ENCODE data around the gene HMGN3. TPM values are rescaled to one million over a fixed set of nuclear protein-coding genes. Genes with fewer than 3 reads are reported as not detected.
"Not testable (repeated sequence)": the region's sequence is repeated elsewhere in the genome, so short reads cannot be mapped to it uniquely, and the experiment has no call there.

The HMGN3 gene
- total RNA-seq, 1 donor from 2014 or later, result 42.3 TPM

- H3K27ac ChIP-seq (ENCODE audit: low read depth, low read length); H3K27me3 ChIP-seq (ENCODE audit: control insufficient read depth in 3 of 3, insufficient read depth in 3 of 3, low read length in 3 of 3): not testable (repeated sequence)
Observed at GRCh38 chr6:79256770-79257169, 22.3 kb upstream of the HMGN3 start.

DNA sequence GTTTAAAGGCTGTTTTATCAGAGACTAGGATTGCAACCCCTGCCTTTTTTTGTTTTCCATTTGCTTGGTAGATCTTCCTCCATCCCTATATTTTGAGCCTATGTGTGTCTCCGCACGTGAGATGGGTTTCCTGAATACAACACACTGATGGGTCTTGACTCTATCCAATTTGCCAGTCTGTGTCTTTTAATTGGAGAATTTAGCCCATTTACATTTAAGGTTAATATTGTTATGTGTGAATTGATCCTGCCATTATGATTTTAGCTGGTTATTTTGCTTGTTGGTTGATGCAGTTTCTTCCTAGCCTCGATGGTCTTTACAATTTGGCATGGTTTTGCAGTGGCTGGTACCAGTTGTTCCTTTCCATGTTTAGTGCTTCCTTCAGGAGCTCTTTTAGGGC lies 20.6 kb upstream of the HMGN3 start:
- H3K27ac ChIP-seq (ENCODE audit: low read depth, low read length); H3K4me1 ChIP-seq (ENCODE audit: control insufficient read depth in 3 of 3, insufficient read depth in 3 of 3, low read length in 3 of 3); H3K9ac ChIP-seq (ENCODE audit: low read depth in 1 of 3, low read length in 3 of 3); H3K9me3 ChIP-seq (ENCODE audit: control insufficient read depth in 3 of 3, low read length in 3 of 3); H3K4me3 ChIP-seq (ENCODE audit: low read length in 3 of 3); H3K36me3 ChIP-seq (ENCODE audit: control insufficient read depth in 3 of 3, insufficient read depth in 3 of 3, low read length in 3 of 3); H3K27me3 ChIP-seq (ENCODE audit: control insufficient read depth in 3 of 3, insufficient read depth in 3 of 3, low read length in 3 of 3): not testable (repeated sequence)

More at GRCh38 chr6:79256770-79257169, 22.3 kb upstream of the HMGN3 start:
- not testable (repeated sequence) for H3K4me3 ChIP-seq (ENCODE audit: low read length in 3 of 3); H3K36me3 ChIP-seq (ENCODE audit: control insufficient read depth in 3 of 3, insufficient read depth in 3 of 3, low read length in 3 of 3); H3K9me3 ChIP-seq (ENCODE audit: control insufficient read depth in 3 of 3, low read length in 3 of 3); H3K9ac ChIP-seq (ENCODE audit: low read depth in 1 of 3, low read length in 3 of 3); H3K4me1 ChIP-seq (ENCODE audit: control insufficient read depth in 3 of 3, insufficient read depth in 3 of 3, low read length in 3 of 3)

GRCh38 chr6:79250559-79250958 lies 16.1 kb upstream of the HMGN3 start:
- no peak overlapping the region for H3K27ac ChIP-seq (ENCODE audit: low read depth, low read length)
- H3K9me3 ChIP-seq (ENCODE audit: control insufficient read depth in 3 of 3, low read length in 3 of 3), result no peaks in the 10 kb centered on the region
- no peaks in the 10 kb centered on the region for H3K27me3 ChIP-seq (ENCODE audit: control insufficient read depth in 3 of 3, insufficient read depth in 3 of 3, low read length in 3 of 3)
- no peak overlapping the region for H3K9ac ChIP-seq (ENCODE audit: low read depth in 1 of 3, low read length in 3 of 3)
- no peak overlapping the region for H3K4me3 ChIP-seq (ENCODE audit: low read length in 3 of 3)
- H3K36me3 ChIP-seq (ENCODE audit: control insufficient read depth in 3 of 3, insufficient read depth in 3 of 3, low read length in 3 of 3), result no peaks in the 10 kb centered on the region
- H3K4me1 ChIP-seq (ENCODE audit: control insufficient read depth in 3 of 3, insufficient read depth in 3 of 3, low read length in 3 of 3), result peaks cover 0 to 4% (median 0%) of the 10 kb centered on the region in 3 donors

- H3K9me3 ChIP-seq (ENCODE audit: control insufficient read depth in 3 of 3, low read length in 3 of 3), result no peaks in the 10 kb centered on the region
- H3K4me3 ChIP-seq (ENCODE audit: low read length in 3 of 3), result no peak overlapping the region
- no peaks in the 10 kb centered on the region for H3K27me3 ChIP-seq (ENCODE audit: control insufficient read depth in 3 of 3, insufficient read depth in 3 of 3, low read length in 3 of 3)
- no peak overlapping the region for H3K27ac ChIP-seq (ENCODE audit: low read depth, low read length)
- peak overlapping the region in 1 of 3 donors; percentile 27 for H3K9ac ChIP-seq (ENCODE audit: low read depth in 1 of 3, low read length in 3 of 3)
- peaks cover 0 to 4% (median 0%) of the 10 kb centered on the region in 3 donors for H3K4me1 ChIP-seq (ENCODE audit: control insufficient read depth in 3 of 3, insufficient read depth in 3 of 3, low read length in 3 of 3)
- H3K36me3 ChIP-seq (ENCODE audit: control insufficient read depth in 3 of 3, insufficient read depth in 3 of 3, low read length in 3 of 3), result no peaks in the 10 kb centered on the region
Observed at GRCh38 chr6:79250107-79250514, 15.6 kb upstream of the HMGN3 start.

- Histone ChIP-seq H3K4me1 (ENCODE audit: control insufficient read depth in 3 of 3, insufficient read depth in 3 of 3, low read length in 3 of 3) (peaks cover 0 to 4% (median 0%) of the 10 kb centered on the region in 3 donors), H3K9ac (ENCODE audit: low read depth in 1 of 3, low read length in 3 of 3) (no peak overlapping the region), H3K9me3 (ENCODE audit: control insufficient read depth in 3 of 3, low read length in 3 of 3) (no peaks in the 10 kb centered on the region), H3K27ac (ENCODE audit: low read depth, low read length) (no peak overlapping the region), H3K27me3 (ENCODE audit: control insufficient read depth in 3 of 3, insufficient read depth in 3 of 3, low read length in 3 of 3) (no peaks in the 10 kb centered on the region), H3K36me3 (ENCODE audit: control insufficient read depth in 3 of 3, insufficient read depth in 3 of 3, low read length in 3 of 3) (no peaks in the 10 kb centered on the region), H3K4me3 (ENCODE audit: low read length in 3 of 3) (no peak overlapping the region)
Observed at GRCh38 chr6:79249136-79249535, 14.7 kb upstream of the HMGN3 start.

DNA sequence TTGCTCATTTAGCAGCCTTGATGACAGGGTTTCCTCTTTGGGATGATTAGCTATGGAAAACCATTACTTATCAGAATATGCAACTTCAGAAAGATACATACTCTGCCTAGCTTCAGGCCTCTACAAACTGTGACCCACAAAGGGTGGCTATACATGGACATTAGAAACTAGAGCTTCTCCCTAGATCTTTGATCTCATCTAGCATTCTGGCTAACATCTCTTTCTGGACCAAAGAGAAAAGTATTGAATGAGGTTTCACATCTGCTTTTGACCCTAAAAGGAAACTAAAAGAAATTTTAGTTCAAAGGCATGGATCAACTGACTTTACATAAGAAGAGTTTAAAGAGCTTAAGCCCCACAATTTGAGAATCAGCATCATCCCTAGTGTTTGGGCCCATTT lies 12.4 kb upstream of the HMGN3 start:
- no peaks in the 10 kb centered on the region for H3K27me3 ChIP-seq (ENCODE audit: control insufficient read depth in 3 of 3, insufficient read depth in 3 of 3, low read length in 3 of 3)
- H3K4me1 ChIP-seq (ENCODE audit: control insufficient read depth in 3 of 3, insufficient read depth in 3 of 3, low read length in 3 of 3), result peaks cover 0 to 4% (median 0%) of the 10 kb centered on the region in 3 donors
- no peaks in the 10 kb centered on the region for H3K36me3 ChIP-seq (ENCODE audit: control insufficient read depth in 3 of 3, insufficient read depth in 3 of 3, low read length in 3 of 3)
- no peaks in the 10 kb centered on the region for H3K9me3 ChIP-seq (ENCODE audit: control insufficient read depth in 3 of 3, low read length in 3 of 3)
- H3K4me3 ChIP-seq (ENCODE audit: low read length in 3 of 3), result no peak overlapping the region
- H3K9ac ChIP-seq (ENCODE audit: low read depth in 1 of 3, low read length in 3 of 3), result no peak overlapping the region
- H3K27ac ChIP-seq (ENCODE audit: low read depth, low read length), result no peak overlapping the region

DNA sequence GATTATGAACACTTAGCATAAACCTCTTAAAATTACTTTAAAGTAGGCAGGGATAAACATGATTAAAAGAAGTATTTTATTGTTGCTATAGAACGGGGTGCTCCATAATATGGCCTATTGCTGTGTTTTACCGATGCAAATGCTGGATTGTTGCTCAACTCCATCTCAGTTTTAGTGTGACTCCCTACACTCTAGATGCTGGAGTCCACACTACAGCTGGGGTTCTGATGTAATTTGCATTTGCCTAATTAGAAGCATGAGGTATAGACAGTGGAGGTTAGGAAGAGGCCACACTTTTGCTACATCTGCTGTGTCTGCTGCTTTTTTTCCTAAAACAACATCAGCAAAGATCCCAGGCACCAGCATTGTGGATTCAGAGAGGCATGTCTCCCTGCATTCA lies 6.7 kb upstream of the HMGN3 start:
- H3K4me1 ChIP-seq (ENCODE audit: control insufficient read depth in 3 of 3, insufficient read depth in 3 of 3, low read length in 3 of 3), result peaks cover 2 to 12% (median 5%) of the 10 kb centered on the region in 3 donors

DNA sequence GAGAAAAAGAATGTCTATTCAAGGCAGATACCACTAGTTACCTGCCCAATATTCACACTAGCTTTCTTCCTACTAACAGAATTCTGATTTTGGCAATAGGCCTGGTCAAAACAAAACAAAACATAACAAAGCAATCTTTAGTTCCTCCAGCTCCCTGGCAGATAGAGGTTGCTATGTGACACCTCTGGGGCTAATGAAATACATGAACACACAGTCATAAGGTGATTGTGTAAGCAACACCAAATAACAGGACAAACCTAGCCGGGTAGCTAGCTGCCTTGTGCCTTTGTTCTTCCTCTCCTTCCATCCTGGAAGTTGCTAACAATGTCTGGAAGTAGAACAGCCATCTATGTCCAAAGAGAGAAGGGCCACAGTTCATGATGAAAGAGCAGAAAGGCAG lies 6.0 kb upstream of the HMGN3 start:
- Histone ChIP-seq H3K27ac (ENCODE audit: low read depth, low read length) (no peak overlapping the region), H3K9ac (ENCODE audit: low read depth in 1 of 3, low read length in 3 of 3) (no peak overlapping the region), H3K4me3 (ENCODE audit: low read length in 3 of 3) (no peak overlapping the region)

More for the DNA sequence above, 6.7 kb upstream of the HMGN3 start:
- Histone ChIP-seq H3K9ac (ENCODE audit: low read depth in 1 of 3, low read length in 3 of 3) (no peak overlapping the region), H3K27me3 (ENCODE audit: control insufficient read depth in 3 of 3, insufficient read depth in 3 of 3, low read length in 3 of 3) (no peaks in the 10 kb centered on the region), H3K27ac (ENCODE audit: low read depth, low read length) (no peak overlapping the region), H3K36me3 (ENCODE audit: control insufficient read depth in 3 of 3, insufficient read depth in 3 of 3, low read length in 3 of 3) (no peaks in the 10 kb centered on the region), H3K4me3 (ENCODE audit: low read length in 3 of 3) (no peak overlapping the region), H3K9me3 (ENCODE audit: control insufficient read depth in 3 of 3, low read length in 3 of 3) (no peaks in the 10 kb centered on the region)

DNA sequence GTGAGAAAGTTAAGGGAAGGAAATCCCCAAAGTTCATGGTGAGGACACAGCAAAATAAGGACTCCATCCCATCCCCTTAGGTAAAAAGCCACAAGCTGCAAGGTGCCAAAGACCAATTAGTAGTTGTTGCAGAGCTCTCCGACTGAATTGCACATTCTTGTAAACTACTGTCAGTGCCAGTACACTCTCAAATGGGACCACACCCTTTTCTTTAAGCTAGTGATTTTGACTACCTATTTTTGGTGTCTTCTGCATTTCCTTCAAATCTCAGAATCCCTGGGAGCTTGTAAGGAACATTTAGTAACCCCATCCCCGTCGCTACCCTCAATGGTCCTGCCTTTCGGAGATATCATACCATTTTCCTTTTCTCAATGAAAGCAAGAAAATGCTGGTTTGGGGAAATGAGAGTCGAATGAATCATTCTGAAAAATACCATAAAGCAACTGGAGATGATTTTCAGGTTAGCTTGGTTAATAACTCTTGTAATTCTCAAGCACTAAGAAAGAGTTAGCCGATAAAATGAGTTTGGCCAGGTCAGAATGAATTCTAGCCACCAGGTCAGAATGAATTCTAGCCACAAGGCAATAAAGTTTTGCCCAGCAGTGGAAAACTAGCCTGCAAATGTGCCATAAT lies 5.2 kb upstream of the HMGN3 start:
- no peak overlapping the region for H3K27ac ChIP-seq (ENCODE audit: low read depth, low read length)
- no peaks in the 10 kb centered on the region for H3K27me3 ChIP-seq (ENCODE audit: control insufficient read depth in 3 of 3, insufficient read depth in 3 of 3, low read length in 3 of 3)
- H3K4me3 ChIP-seq (ENCODE audit: low read length in 3 of 3), result no peak overlapping the region
- no peaks in the 10 kb centered on the region for H3K36me3 ChIP-seq (ENCODE audit: control insufficient read depth in 3 of 3, insufficient read depth in 3 of 3, low read length in 3 of 3)
- no peaks in the 10 kb centered on the region for H3K9me3 ChIP-seq (ENCODE audit: control insufficient read depth in 3 of 3, low read length in 3 of 3)
- H3K4me1 ChIP-seq (ENCODE audit: control insufficient read depth in 3 of 3, insufficient read depth in 3 of 3, low read length in 3 of 3), result peaks cover 2 to 12% (median 5%) of the 10 kb centered on the region in 3 donors
- no peak overlapping the region for H3K9ac ChIP-seq (ENCODE audit: low read depth in 1 of 3, low read length in 3 of 3)

More for the DNA sequence above, 6.0 kb upstream of the HMGN3 start:
- peaks cover 2 to 12% (median 5%) of the 10 kb centered on the region in 3 donors for H3K4me1 ChIP-seq (ENCODE audit: control insufficient read depth in 3 of 3, insufficient read depth in 3 of 3, low read length in 3 of 3)
- no peaks in the 10 kb centered on the region for H3K27me3 ChIP-seq (ENCODE audit: control insufficient read depth in 3 of 3, insufficient read depth in 3 of 3, low read length in 3 of 3)
- no peaks in the 10 kb centered on the region for H3K9me3 ChIP-seq (ENCODE audit: control insufficient read depth in 3 of 3, low read length in 3 of 3)
- H3K36me3 ChIP-seq (ENCODE audit: control insufficient read depth in 3 of 3, insufficient read depth in 3 of 3, low read length in 3 of 3), result no peaks in the 10 kb centered on the region

GRCh38 chr6:79238919-79239318 lies 4.4 kb upstream of the HMGN3 start:
- no peaks in the 10 kb centered on the region for H3K9me3 ChIP-seq (ENCODE audit: control insufficient read depth in 3 of 3, low read length in 3 of 3)
- H3K4me3 ChIP-seq (ENCODE audit: low read length in 3 of 3), result no peak overlapping the region
- no peaks in the 10 kb centered on the region for H3K27me3 ChIP-seq (ENCODE audit: control insufficient read depth in 3 of 3, insufficient read depth in 3 of 3, low read length in 3 of 3)
- no peak overlapping the region for H3K9ac ChIP-seq (ENCODE audit: low read depth in 1 of 3, low read length in 3 of 3)
- H3K4me1 ChIP-seq (ENCODE audit: control insufficient read depth in 3 of 3, insufficient read depth in 3 of 3, low read length in 3 of 3), result peaks cover 2 to 12% (median 5%) of the 10 kb centered on the region in 3 donors
- no peaks in the 10 kb centered on the region for H3K36me3 ChIP-seq (ENCODE audit: control insufficient read depth in 3 of 3, insufficient read depth in 3 of 3, low read length in 3 of 3)
- H3K27ac ChIP-seq (ENCODE audit: low read depth, low read length), result no peak overlapping the region
